Activated CD4-positive, alpha-beta T cell treated with anti-CD3 and anti-CD28 coated beads, Interleukin-2, amount 10 ng/mL, durations not matched to agents 24 days and 14 days (primary cell): ENCODE results near the gene MYH14. TPM values are rescaled to one million over a fixed set of nuclear protein-coding genes. Genes with fewer than 3 reads are reported as not detected.

Experiments
- DNase-seq: peaks from one replicate; pipeline ENCODE4 v3.0.0; 2022
- H3K27ac Mint-ChIP-seq: one replicate; pipeline ENCODE4 v1.8.0; 2022; ENCODE audit warnings: mild to moderate bottlenecking, mixed read lengths
- H3K27me3 Mint-ChIP-seq: one replicate; pipeline ENCODE4 v1.8.0; 2022; ENCODE audit warnings: mixed read lengths
- H3K36me3 Mint-ChIP-seq: one replicate; pipeline ENCODE4 v1.8.0; 2022; ENCODE audit warnings: low read depth, mild to moderate bottlenecking, mixed read lengths
- H3K4me1 Mint-ChIP-seq: one replicate; pipeline ENCODE4 v1.8.0; 2021; ENCODE audit warnings: mixed read lengths
- H3K4me3 Mint-ChIP-seq: one replicate; pipeline ENCODE4 v1.8.0; 2022; ENCODE audit warnings: mild to moderate bottlenecking, moderate library complexity, mixed read lengths
- H3K9me3 Mint-ChIP-seq: one replicate; pipeline ENCODE4 v1.8.0; 2021; ENCODE audit warnings: mixed read lengths
- intact Hi-C: fragments of 100-400 bp; cut with micrococcal nuclease; formaldehyde crosslinking; loops from one replicate; pipeline ENCODE4 v1.15.1; 2023
- total RNA-seq: library from RNA; stranded (reverse); gene quantifications from 2 replicates; pipeline ENCODE4 v1.2.3, GENCODE V29; 2022

MYH14 gene
- total RNA-seq, 1 donor from 2014 or later = not detected

DNA sequence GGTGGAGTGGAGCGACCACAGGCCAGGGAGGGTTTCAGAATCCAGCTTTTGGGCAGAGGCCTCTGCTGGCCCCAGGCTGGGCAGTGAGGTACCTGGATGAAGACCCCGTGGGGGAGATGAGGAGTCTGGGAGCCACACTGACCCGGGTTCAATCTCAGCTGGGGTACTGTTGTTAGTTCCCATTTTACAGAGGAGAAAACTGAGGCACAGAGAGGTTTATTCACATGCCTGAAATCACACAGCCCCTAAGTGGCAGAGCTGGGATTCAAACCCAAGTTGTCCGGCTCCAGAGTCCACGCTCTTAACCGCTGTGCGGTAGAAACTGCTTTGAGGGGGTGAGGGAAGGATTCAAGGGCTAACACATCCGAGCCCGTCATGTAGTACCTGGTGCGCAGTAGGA lies 45.0 kb downstream of the MYH14 start:
- Mint-ChIP-seq H3K36me3 (no peaks in the 10 kb centered on the region), H3K27ac (no peak overlapping the region), H3K9me3 (peaks cover 3% of the 10 kb centered on the region), H3K4me1 (no peaks in the 10 kb centered on the region), H3K4me3 (no peak overlapping the region), H3K27me3 (no peaks in the 10 kb centered on the region)
- DNase-seq = no peak
- intact Hi-C loops = no loop called here

- Mint-ChIP-seq H3K36me3 (no peaks in the 10 kb centered on the region), H3K9me3 (peaks cover 3% of the 10 kb centered on the region), H3K27ac (no peak overlapping the region), H3K27me3 (no peaks in the 10 kb centered on the region), H3K4me3 (no peak overlapping the region), H3K4me1 (no peaks in the 10 kb centered on the region)
- intact Hi-C loops = no loop called here
- no peak for DNase-seq
These were observed 45.4 kb downstream of the MYH14 start for GRCh38 chr19:50248826-50249225.

- H3K27me3 Mint-ChIP-seq = no peaks in the 10 kb centered on the region
- no peaks in the 10 kb centered on the region for H3K4me1 Mint-ChIP-seq
- DNase-seq = no peak
- intact Hi-C loops = loop anchor here (5.0 kb wide), 2 partner anchors 78 to 213 kb away; partner anchors contain the start of gene KCNC3
- H3K36me3 Mint-ChIP-seq = no peaks in the 10 kb centered on the region
- H3K27ac Mint-ChIP-seq = peak overlapping the region; percentile 29
- peaks cover 3% of the 10 kb centered on the region for H3K9me3 Mint-ChIP-seq
- no peak overlapping the region for H3K4me3 Mint-ChIP-seq
These were observed 46.2 kb downstream of the MYH14 start for GRCh38 chr19:50249636-50250035.

DNA sequence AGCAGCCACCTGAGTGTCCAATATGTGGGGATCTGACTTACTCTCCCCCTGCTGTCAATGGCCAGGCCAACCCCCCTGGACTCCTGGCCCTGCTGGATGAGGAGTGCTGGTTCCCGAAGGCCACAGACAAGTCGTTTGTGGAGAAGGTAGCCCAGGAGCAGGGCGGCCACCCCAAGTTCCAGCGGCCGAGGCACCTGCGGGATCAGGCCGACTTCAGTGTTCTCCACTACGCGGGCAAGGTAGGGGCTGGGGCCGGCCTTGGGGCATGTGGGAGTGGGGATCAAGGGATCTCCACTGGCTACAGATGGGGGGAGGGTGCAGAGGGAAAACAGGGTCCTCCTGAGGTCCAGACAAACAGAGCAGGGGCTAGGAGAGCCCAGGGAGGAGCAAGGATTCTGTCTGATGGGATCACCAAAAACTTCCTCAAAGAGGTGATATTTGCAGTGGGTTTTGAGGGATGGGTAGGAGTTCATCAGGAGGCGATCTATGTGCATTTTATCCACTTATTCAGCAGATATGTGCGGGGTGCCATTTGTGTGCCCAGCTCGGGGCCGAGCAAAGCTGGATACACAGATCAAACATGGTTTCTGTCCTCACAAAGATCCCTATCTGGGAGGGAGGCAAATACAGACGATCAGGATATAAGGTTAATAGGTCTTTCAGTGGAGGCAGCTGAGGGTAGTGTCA lies 47.2 kb downstream of the MYH14 start:
- Mint-ChIP-seq H3K36me3 (no peaks in the 10 kb centered on the region), H3K9me3 (peaks cover 3% of the 10 kb centered on the region), H3K4me1 (no peaks in the 10 kb centered on the region), H3K27me3 (no peaks in the 10 kb centered on the region), H3K4me3 (no peak overlapping the region), H3K27ac (no peak overlapping the region)
- no peak for DNase-seq
- intact Hi-C loops = loop anchor here (5.0 kb wide), 2 partner anchors 77 to 212 kb away; partner anchors contain the start of gene KCNC3

GRCh38 chr19:50252111-50252886 lies 48.9 kb downstream of the MYH14 start:
- H3K9me3 Mint-ChIP-seq = peaks cover 3% of the 10 kb centered on the region
- no peaks in the 10 kb centered on the region for H3K4me1 Mint-ChIP-seq
- H3K36me3 Mint-ChIP-seq = no peaks in the 10 kb centered on the region
- intact Hi-C loops = loop anchor here (5.0 kb wide), 2 partner anchors 75 to 210 kb away; partner anchors contain the start of gene KCNC3
- no peaks in the 10 kb centered on the region for H3K27me3 Mint-ChIP-seq
- no peak overlapping the region for H3K27ac Mint-ChIP-seq
- no peak overlapping the region for H3K4me3 Mint-ChIP-seq
- DNase-seq = peak; percentile 74

- H3K4me1 Mint-ChIP-seq = no peaks in the 10 kb centered on the region
- H3K36me3 Mint-ChIP-seq = no peaks in the 10 kb centered on the region
These were observed 49.5 kb downstream of the MYH14 start for GRCh38 chr19:50252887-50253268.

GRCh38 chr19:50255115-50255514 lies 51.7 kb downstream of the MYH14 start:
- H3K4me1 Mint-ChIP-seq = no peaks in the 10 kb centered on the region
- peaks cover 3% of the 10 kb centered on the region for H3K9me3 Mint-ChIP-seq
- no peaks in the 10 kb centered on the region for H3K36me3 Mint-ChIP-seq
- intact Hi-C loops = no loop called here
- DNase-seq = no peak
- no peak overlapping the region for H3K27ac Mint-ChIP-seq
- H3K4me3 Mint-ChIP-seq = no peak overlapping the region
- no peaks in the 10 kb centered on the region for H3K27me3 Mint-ChIP-seq

More at GRCh38 chr19:50252887-50253268, 49.5 kb downstream of the MYH14 start:
- no peak for DNase-seq
- intact Hi-C loops = loop anchor here (5.0 kb wide), 2 partner anchors 74 to 209 kb away; partner anchors contain the start of gene KCNC3
- Mint-ChIP-seq H3K27me3 (no peaks in the 10 kb centered on the region), H3K27ac (no peak overlapping the region), H3K9me3 (peaks cover 3% of the 10 kb centered on the region), H3K4me3 (no peak overlapping the region)

- Mint-ChIP-seq H3K4me1 (no peaks in the 10 kb centered on the region), H3K4me3 (no peak overlapping the region), H3K9me3 (peaks cover 3% of the 10 kb centered on the region), H3K27me3 (no peaks in the 10 kb centered on the region), H3K36me3 (no peaks in the 10 kb centered on the region), H3K27ac (no peak overlapping the region)
- DNase-seq = no peak
- intact Hi-C loops = no loop called here
These were observed 53.7 kb downstream of the MYH14 start for GRCh38 chr19:50257141-50257540.

DNA sequence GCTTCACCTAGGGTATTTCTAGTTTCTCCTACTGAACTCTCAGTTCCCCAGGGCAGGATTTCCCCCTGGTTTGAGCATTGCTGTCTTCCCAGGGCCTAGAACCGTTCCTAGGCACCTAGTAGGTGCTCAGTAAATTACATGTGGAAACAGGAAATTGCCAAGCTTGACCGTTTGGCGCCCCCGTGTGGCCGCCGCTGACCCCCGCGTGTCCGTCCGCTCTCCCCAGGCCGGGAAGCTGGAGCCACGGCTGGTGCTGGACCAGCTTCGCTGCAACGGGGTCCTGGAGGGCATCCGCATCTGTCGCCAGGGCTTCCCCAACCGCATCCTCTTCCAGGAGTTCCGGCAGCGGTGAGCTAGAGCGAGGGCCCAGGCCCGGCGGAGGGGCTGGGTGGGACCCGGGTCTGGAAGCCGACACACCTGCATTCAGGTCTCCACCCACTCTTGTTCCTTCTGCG lies 55.5 kb downstream of the MYH14 start:
- intact Hi-C loops = no loop called here
- no peak overlapping the region for H3K27ac Mint-ChIP-seq
- DNase-seq = peak; percentile 60
- no peaks in the 10 kb centered on the region for H3K4me1 Mint-ChIP-seq
- H3K4me3 Mint-ChIP-seq = no peak overlapping the region
- no peaks in the 10 kb centered on the region for H3K27me3 Mint-ChIP-seq
- no peaks in the 10 kb centered on the region for H3K36me3 Mint-ChIP-seq
- H3K9me3 Mint-ChIP-seq = no peaks in the 10 kb centered on the region

DNA sequence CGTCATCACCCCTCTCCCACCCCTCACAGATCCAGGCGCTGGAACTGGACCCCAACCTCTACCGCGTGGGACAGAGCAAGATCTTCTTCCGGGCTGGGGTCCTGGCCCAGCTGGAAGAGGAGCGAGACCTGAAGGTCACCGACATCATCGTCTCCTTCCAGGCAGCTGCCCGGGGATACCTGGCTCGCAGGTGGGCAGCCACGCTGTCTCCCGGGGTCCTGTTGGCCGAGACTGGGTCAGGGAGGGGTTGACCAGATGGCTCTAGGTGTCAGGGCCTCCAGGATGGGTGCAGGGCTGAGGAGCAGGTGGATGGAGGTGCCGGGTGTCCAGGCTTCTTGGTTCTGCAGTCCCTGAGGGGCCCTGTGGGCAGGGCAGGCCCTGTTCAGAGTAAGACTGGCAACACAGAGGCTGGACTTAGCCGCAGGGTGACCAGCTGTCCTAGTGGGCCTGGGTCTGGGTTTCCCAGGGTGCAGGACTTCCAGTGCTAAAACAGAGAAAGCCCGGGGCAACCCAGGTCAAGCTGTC lies 58.1 kb downstream of the MYH14 start:
- DNase-seq = no peak
- H3K27ac Mint-ChIP-seq = no peak overlapping the region
- H3K36me3 Mint-ChIP-seq = no peaks in the 10 kb centered on the region
- no peaks in the 10 kb centered on the region for H3K4me1 Mint-ChIP-seq
- no peaks in the 10 kb centered on the region for H3K9me3 Mint-ChIP-seq
- H3K27me3 Mint-ChIP-seq = peaks cover 6% of the 10 kb centered on the region
- intact Hi-C loops = no loop called here
- no peak overlapping the region for H3K4me3 Mint-ChIP-seq

DNA sequence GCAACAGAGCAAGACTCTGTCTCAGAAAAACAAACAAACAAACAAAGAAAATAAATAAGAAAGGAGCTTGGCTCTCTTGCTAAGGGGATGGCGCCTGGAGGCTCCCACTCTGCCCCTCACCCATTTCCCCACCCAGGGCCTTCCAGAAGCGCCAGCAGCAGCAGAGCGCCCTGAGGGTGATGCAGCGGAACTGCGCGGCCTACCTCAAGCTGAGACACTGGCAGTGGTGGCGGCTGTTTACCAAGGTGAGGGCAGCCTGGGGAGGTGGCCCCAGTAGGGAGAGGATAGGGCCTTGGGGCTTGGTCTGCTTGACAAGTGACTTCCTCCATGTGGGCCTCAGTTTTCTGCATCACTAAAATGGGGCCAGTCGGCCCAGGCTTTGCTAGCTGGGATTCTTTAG lies 59.8 kb downstream of the MYH14 start:
- no peak for DNase-seq
- H3K9me3 Mint-ChIP-seq = no peaks in the 10 kb centered on the region
- no peak overlapping the region for H3K27ac Mint-ChIP-seq
- intact Hi-C loops = no loop called here
- no peaks in the 10 kb centered on the region for H3K4me1 Mint-ChIP-seq
- no peak overlapping the region for H3K4me3 Mint-ChIP-seq
- no peaks in the 10 kb centered on the region for H3K36me3 Mint-ChIP-seq
- H3K27me3 Mint-ChIP-seq = peaks cover 6% of the 10 kb centered on the region

GRCh38 chr19:50264483-50265186 lies 61.2 kb downstream of the MYH14 start:
- Mint-ChIP-seq H3K4me1 (no peaks in the 10 kb centered on the region), H3K4me3 (no peak overlapping the region), H3K27me3 (peaks cover 6% of the 10 kb centered on the region), H3K9me3 (no peaks in the 10 kb centered on the region), H3K36me3 (no peaks in the 10 kb centered on the region), H3K27ac (no peak overlapping the region)
- intact Hi-C loops = no loop called here
- DNase-seq = no peak

DNA sequence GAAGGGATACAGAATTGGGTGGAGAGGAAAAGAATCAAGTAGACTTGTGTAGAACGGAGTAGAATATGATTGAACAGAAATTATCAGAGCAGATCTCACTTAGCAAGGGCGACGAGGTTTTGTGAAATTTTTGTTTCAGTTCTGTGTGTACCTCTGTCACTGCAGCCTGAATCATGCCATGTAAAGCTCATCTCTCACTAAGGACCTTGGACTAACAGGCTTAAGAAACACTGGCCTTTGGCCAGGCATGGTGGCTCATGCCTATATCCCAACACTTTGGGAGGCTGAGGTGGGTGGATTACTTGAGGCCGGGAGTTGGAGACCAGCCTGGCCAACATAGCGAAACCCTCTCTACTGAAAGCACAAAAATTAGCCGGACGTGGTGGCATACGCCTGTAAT lies 62.6 kb downstream of the MYH14 start:
- no peak for DNase-seq
- intact Hi-C loops = no loop called here
- H3K4me3 Mint-ChIP-seq = no peak overlapping the region
- peaks cover 6% of the 10 kb centered on the region for H3K27me3 Mint-ChIP-seq
- no peaks in the 10 kb centered on the region for H3K9me3 Mint-ChIP-seq
- H3K36me3 Mint-ChIP-seq = no peaks in the 10 kb centered on the region
- no peaks in the 10 kb centered on the region for H3K4me1 Mint-ChIP-seq
- H3K27ac Mint-ChIP-seq = no peak overlapping the region

- Mint-ChIP-seq H3K4me1 (no peaks in the 10 kb centered on the region), H3K36me3 (no peaks in the 10 kb centered on the region), H3K27me3 (peaks cover 6% of the 10 kb centered on the region), H3K9me3 (no peaks in the 10 kb centered on the region), H3K27ac (no peak overlapping the region), H3K4me3 (no peak overlapping the region)
- intact Hi-C loops = no loop called here
- DNase-seq = peak; percentile 71
These were observed 63.5 kb downstream of the MYH14 start for GRCh38 chr19:50266896-50267295.
